Measurements from ENCODE around the gene RHOF.

DNA sequence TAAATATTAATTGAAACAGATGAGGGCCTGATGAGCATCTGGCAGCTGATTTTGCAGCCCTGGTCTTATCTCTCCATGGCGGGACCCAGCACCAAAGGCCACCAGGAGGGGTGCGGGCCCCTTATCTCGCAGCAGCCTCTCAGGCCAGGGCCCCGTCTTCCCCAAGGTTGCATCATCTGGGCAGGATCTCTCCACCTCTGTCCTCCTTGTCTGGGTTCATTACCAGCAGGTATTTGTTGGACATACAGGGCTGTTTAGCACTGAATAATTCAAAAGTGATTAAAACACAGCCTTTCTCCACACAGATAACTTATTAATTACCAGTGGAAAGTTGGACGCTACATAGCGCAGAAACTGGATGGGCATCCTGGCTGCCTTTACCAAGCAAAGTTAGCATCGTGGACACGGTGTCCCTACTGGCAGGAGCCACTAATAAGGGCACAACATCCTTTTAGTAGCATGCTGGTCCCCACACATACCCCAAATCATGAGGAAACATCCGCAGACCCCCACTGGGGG is 55.1 kb downstream of the RHOF start:
- TF ChIP-seq, protein P1, sequence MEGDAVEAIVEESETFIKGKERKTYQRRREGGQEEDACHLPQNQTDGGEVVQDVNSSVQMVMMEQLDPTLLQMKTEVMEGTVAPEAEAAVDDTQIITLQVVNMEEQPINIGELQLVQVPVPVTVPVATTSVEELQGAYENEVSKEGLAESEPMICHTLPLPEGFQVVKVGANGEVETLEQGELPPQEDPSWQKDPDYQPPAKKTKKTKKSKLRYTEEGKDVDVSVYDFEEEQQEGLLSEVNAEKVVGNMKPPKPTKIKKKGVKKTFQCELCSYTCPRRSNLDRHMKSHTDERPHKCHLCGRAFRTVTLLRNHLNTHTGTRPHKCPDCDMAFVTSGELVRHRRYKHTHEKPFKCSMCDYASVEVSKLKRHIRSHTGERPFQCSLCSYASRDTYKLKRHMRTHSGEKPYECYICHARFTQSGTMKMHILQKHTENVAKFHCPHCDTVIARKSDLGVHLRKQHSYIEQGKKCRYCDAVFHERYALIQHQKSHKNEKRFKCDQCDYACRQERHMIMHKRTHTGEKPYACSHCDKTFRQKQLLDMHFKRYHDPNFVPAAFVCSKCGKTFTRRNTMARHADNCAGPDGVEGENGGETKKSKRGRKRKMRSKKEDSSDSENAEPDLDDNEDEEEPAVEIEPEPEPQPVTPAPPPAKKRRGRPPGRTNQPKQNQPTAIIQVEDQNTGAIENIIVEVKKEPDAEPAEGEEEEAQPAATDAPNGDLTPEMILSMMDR (conservative IDR thresholded peaks at IDR 0.05; ENCODE audit: low read depth, low read length), result no peak
- TF ChIP-seq EZH2phosphoT487 (IDR thresholded peaks at IDR 0.05; ENCODE audit: borderline replicate concordance, low read length) (no peak), EZH2 (IDR thresholded peaks at IDR 0.05; ENCODE audit: low read length, unreplicated experiment) (no peak)

Data from PC-3 (cell line).